Superior temporal gyrus (tissue), 1 donor: ENCODE measurements around the gene TSPYL2.

ENCODE experiments used
- DNase-seq: peaks from one replicate; pipeline ENCODE4 v3.0.0-alpha.2; 2016; ENCODE audit errors: extremely low spot score

The TSPYL2 gene

DNA sequence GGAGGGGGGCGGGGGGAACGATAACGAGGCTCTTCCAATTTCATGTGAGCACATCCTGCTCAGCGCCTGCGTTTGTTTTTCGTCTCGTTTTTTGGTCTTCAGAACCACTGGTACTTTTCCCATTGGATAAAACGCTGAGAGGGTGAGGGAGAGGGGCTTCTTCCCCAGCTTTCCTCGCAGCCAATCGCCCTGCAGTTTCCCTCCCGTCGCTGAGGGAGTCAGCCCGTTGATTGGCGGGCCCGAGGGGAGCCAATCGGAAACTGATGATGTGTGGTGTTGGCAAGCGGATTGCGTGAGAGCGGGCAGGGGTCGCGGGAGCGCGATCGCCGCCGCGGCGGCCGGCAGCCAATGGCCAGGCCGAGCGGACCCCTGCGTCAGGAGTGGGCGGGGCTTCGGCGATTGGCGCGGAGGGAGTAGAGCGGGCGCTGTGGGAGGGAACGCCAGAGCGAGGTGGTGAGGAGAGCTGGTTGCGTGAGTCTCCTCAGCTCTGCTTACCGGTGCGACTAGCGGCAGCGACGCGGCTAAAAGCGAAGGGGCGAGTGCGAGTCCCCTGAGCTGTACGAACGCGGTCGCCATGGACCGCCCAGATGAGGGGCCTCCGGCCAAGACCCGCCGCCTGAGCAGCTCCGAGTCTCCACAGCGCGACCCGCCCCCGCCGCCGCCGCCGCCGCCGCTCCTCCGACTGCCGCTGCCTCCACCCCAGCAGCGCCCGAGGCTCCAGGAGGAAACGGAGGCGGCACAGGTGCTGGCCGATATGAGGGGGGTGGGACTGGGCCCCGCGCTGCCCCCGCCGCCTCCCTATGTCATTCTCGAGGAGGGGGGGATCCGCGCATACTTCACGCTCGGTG lies at the start of gene TSPYL2:
Gene TSPYL2 (plus strand): TSS at position 443 of the 848 bp plus-strand sequence. CDS start 132 bp downstream, at position 575.
- peak; percentile 94 for DNase-seq

DNA sequence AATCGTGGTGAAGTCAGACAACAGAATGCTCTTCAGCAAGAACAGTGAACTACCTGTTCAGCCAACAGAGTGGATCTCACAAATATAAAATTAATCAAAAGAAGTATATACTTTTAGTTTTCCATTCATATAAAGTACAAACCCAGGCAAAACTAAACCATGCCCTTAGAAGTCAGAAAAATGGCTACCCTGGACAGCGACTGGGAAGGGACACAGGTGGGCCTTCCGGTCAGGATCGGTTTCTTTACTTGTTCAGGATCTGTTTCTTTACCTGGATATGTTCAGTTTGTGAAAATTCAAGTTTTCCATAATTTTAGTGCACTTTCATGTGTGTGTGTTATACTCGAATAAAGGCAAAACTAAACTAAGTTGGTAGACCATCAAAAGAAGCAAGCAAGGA lies 46.0 kb upstream of the TSPYL2 start:
- DNase-seq, result no peak

DNA sequence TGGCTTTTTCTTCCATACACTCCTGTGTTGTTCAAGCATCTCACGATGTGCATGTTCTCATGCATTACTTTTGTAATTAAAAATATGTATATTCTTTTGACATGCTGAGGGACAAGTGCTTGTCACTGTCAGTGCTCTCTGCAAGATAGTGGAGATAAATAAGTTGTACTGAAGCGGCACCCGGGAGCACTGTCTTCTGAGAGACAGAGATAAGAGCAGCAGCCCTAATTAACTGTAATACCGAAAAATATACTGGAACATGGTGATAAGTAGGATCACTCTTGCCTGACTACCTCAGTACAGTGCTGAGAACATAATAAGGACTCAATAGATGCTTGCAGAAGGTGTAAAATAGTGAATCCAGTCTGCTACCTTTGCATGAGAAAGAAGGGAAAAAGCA lies 42.9 kb upstream of the TSPYL2 start:
- DNase-seq, result no peak

DNA sequence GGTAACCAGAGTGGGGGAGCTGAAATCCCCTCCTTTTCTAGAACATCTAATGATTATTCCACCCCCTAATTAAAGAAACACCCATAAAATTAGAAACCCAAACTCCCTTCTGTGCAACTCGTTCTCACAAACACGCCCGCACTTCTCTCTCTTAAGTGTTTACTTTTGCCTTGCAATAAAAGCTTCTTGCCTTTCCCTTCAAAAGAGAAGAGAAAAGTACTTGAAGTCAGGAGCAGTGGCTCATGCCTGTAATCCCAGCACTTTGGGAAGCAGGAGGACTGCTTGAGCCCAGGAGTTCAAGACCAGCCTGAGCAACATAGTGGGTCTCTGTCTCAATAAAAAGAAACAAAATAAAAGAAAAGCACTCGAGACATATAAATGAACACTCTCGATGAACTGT lies 37.2 kb upstream of the TSPYL2 start:
- no peak for DNase-seq

DNA sequence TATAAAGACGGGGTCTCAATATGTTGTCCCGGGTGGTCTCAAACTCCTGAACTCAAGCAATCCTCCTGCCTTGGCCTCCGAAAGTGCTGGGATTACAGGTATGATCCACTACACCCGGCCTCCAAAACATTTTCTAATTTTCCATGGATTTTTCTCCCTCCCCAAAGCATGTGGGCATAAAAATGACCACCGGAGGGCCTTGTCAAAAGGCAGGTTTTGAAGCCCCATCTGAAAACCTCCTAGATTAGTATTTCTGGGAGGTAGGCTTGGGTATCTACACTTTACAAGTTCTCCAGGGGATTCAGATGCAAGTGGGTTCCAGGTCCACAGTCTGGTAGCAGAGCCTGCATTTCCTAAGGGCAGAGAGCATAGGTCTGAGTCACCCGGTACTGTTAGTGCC lies 34.9 kb upstream of the TSPYL2 start:
- no peak for DNase-seq

DNA sequence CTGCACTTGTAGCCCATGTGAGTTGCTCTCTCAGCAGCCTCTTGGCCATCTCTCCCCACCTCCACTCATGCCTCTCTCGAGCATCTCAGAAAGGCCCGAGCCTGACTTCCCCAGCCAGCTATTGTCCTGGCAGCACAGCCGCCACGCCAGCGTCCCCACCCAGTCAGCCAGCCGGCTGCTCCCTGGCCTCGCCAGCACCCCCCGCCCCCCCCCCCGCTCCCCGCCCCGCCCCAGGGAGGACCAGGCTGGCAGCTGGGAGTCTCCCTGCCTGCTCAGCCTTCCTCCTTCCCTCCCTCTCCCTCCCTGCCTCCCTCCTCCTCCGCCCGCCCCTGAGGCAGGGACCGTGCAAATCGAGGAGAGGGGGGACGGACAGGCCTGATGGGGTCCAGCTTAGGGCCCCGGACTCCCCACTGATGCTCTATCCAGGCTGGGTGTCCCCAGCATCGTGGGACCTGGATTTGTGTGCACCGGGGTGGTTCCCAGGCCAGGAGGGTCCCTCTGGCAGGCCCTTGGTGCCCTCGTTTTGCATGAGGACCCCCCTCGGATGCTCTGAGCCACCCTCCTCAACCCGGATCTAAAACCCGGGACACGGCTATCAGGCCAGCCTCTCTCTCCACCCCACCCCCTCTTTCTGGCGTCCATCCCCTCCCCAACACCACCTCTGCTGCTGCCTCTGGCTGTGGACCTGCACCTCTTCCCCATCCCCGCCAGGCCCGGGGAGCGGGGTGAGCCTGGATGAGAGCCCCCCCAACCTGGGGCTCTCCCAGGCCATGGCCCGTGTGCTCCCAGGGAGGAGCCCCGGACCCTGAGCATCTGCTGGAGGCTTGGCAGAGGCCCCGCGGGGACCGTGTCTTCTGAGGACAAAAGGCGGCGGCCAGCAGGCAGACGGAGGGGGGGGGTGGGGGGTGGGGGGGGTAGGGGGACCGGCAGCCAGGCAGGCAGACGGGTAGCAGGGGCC lies 33.7 kb upstream of the TSPYL2 start, which contains the start of gene GPR173:
Gene GPR173 (plus strand): TSS at position 621 of the 958 bp plus-strand sequence. CDS start 27,833 bp downstream, outside the sequence.
- peak; percentile 64 for DNase-seq

DNA sequence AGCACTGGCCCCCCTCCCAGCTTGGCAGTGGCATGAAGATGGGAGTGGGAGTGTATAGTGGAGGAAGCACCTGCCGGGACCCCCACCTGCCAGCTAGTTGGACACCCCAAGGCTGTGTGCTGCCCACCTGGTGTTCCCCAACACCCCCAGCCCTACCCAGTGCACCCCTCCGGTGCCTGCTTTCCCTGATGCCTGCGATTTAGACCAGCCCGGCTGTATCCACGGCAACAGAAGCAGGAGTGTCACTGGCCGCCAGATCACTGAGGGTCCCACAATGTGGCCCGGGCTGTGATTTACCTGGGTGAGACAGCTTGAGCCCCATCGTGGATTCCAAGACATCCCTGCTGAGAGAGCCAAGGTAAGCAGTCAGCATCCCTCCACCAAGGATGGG lies 33.0 kb upstream of the TSPYL2 start:
- DNase-seq, result no peak

DNA sequence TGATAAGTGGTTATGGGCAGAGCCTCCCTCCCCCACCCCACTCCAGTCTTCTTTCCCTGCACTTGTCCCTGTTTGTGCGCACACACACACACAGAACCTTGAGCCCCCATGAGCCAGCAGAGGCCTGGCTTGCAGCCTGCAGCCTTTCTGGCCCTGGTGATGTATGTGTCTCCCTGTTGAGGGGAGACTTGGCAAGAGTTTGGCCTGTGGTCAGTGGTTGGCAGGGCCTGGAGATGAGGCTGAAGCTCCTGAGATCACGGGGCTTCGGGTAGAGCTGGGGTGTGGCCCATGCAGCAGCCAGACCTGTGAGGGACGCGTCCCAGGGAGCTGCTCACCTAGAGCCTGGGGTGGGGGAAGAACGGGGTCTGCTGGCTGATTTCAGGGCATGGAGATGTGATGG lies 31.3 kb upstream of the TSPYL2 start:
- no peak for DNase-seq

DNA sequence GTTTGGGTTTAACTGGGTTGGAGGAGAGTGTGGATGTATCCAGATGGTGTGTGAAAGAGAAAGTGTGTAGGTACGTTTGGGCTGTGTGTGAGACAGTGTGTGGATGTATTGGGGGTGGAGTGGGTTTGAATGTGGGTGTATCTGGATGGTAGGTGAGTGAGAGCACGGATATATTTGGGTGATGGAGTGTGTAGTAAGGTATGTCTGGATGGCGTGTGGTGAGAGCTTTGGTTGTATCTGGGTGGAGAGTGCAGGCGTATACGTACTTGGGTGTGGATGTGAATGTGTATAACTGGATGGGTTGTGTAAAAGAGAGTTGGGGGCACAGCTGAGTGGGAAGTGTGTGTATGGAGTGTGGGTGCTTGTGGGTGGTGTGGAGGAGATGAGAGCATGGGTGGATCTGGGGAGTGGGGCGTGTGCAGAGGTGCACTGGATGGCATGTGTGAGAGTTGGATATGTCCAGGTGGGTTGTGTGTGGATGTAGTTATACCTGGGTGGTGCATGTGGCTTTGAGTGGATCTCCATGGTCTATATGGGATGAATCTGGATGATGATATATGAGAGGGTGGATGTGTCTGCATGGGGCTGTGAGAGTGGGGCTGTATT lies 26.8 kb upstream of the TSPYL2 start:
- DNase-seq, result no peak

DNA sequence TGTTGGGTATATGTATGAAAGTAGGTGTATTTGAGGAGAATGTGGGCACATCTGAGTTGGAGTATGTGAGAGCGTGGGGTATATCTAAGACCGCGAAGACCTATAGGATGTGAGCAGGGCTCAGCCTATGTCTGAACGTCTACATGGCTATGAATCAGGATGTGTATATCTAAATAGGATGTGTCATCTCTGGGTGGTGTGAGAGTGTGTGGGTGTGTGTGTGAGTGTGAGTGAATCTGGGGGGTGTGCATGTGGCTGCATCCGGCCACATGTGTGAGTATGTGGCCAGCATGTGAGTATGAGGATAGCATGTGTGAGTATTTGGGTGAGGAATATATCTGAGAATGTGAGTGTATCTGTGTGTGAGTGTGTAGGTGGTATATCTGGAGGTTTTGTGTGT lies 25.9 kb upstream of the TSPYL2 start:
- no peak for DNase-seq

DNA sequence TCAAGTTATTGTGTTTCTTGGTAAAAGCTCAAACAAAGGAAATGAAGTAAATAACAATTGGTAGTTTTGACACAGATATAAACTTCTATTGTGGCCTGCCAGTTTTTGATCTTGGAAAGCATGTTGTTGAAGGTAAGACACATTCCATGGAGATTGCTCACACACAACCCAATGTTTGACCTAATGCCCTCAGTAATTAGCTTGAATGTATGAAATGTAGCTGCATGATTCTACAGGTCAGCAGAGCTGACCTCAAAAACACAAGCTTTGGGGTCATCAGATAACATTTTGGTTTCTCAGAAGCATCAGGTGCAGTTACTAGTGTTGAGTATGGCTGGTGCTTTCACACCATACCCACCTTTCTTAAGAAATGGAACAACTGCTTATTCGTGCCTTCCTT lies 17.1 kb upstream of the TSPYL2 start:
- DNase-seq, result no peak

DNA sequence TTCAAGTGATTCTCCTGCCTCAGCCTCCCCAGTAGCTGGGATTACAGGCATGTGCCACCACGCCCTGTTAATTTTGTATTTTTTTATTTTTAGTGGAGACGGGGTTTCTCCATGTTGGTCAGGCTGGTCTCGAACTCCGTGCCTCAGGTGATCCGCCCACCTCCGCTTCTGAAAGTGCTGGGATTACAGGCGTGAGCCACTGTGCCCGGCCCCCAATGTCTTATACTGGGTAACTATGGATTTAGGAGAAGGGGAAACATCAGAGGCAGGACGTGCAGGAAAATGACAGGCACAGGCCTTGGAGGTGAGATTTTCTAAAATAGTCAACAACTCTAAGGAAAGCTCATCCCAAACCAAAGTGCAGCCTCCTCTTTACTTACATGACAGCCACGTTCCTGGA lies 11.1 kb upstream of the TSPYL2 start:
- no peak for DNase-seq

DNA sequence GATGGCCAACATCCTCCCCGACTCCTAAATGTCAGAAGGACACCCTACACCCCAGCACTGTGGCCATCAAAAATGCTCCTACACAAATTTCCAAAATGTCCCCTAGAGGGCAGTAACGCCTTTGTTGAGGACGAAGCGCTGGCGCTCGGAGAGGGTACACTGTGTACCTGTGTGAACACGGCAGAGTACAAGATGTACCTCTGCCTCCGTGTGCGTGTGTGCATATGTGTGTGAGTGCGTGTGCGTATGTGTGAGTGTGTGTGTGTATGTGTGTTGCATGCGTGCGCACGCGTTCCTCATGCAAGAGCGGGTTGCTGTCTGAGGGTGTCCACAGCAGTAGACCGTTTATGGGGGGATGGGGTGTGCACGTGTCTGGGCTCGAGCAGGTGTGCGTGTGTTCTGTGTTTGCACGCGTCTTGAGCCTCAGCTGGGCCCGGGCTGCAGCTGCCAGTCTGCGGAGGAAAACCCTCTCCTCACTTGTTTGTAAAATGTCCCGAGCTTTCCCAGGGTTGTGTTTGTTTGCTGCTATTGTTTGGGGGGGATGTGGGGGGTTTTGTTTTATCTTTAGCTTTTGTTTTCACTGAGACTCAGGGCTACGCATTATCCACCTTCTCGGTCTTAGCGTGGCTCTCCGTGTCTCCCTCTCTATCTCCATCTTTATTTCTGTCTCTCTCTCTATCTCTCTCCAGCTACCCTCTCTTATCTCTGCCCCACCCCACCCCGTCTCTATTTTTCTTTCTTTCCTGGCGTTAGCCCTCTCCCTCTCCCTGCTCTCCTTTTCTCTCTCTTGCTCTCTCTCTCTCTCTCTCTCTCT lies 10.4 kb upstream of the TSPYL2 start:
- DNase-seq, result peak; percentile 84

DNA sequence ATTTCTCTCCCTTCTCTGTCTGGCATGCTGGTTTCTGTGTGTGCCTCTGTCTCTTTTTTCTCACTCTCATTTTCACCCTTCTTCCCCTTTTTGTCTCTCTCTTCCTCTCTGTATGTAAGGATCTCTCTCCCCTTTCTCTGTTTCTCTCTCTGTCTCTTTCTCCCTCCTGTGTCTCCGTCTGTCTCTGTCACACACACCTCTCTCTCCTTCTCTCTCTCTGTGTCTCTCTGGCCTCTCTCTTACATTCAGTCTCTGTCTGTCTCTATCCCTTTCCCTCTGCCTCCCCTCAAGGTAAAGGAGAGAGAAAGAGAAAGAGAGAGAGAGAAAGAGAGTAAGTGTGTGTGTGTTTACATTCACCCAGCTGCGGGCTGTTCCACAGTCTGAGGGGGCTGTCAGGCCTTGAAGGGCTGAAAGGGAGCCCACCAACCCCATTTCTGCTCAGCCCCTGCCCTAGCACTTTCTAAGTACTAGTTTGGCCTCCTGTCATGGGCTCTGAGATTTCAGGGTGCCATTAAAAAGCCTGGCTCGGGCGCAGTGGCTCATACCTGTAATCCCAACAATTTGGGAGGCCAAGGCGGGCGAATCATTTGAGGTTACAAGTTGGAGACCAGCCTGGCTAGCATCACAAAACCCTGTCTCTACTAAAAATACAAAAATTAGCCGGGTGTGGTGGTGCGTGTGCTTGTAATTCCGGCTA lies 9.6 kb upstream of the TSPYL2 start:
- DNase-seq, result no peak

DNA sequence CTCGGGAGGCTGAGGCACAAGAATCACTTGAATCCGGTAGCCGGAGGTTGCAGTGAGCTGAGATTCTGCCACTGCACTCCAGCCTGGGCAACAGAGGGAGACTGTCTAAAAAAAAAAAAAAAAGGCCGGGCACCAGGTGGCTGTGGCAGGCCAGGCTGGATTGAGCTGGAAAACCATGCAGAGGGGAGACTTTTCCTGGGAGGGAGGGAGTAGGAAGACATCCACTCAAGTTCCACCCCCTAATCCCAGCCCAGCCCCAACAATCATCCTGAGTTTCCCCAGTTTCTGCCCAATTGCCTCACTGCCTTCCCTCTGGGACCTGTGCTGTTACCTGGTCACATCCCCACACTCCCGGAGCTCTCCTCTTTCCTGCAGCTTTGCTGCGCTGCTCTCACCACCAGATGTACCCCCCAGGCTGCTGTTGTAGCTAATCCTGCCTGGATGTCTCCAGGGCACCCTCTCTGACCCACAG lies 9.0 kb upstream of the TSPYL2 start:
- no peak for DNase-seq

DNA sequence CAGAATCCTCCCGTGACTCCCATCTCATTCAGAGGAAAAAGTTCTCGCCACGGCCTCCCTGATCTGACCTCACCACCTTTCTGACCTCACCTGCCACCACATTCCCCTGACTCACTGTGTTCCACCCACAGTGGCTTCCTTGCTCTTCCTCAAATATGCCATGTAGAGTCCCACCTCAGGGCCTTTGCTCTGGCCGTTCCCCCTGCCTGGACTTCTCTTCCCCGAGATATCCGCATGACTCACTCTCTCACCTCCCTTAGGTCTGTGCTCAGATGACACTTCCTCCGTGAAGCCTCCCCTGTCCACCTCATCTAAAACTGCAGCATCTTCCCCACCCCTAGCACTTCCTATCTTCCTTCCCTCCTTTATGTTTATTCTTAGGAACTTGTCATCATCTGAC lies 7.2 kb upstream of the TSPYL2 start:
- DNase-seq, result no peak

DNA sequence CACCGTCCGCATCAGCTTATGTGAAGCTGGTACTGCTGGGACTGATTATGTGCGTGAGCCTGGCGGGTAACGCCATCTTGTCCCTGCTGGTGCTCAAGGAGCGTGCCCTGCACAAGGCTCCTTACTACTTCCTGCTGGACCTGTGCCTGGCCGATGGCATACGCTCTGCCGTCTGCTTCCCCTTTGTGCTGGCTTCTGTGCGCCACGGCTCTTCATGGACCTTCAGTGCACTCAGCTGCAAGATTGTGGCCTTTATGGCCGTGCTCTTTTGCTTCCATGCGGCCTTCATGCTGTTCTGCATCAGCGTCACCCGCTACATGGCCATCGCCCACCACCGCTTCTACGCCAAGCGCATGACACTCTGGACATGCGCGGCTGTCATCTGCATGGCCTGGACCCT lies 5.5 kb upstream of the TSPYL2 start:
- DNase-seq, result no peak

DNA sequence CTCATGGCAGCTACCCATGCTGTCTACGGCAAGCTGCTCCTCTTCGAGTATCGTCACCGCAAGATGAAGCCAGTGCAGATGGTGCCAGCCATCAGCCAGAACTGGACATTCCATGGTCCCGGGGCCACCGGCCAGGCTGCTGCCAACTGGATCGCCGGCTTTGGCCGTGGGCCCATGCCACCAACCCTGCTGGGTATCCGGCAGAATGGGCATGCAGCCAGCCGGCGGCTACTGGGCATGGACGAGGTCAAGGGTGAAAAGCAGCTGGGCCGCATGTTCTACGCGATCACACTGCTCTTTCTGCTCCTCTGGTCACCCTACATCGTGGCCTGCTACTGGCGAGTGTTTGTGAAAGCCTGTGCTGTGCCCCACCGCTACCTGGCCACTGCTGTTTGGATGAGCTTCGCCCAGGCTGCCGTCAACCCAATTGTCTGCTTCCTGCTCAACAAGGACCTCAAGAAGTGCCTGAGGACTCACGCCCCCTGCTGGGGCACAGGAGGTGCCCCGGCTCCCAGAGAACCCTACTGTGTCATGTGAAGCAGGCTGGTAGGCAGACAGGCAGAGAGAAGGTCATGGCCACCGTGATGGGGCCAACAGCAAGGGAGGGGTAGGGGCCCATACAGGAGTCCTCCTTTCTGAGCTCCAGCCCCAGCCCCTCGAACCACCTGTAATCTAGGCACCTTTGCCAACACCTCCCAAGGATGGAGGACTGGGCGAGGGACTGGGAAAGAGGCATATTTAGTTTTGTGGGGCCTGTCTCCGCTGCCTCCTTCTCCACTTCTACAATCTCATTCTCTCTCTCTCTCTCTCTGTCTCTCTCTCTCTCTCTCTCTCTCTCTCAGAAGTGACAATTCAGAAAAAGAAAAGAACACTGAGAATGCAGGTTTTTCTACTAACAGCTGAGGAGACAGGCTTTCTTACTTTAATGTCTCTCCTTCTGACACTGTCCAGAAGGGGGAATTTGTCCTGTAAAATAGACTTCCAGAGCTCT lies 4.7 kb upstream of the TSPYL2 start:
- no peak for DNase-seq

DNA sequence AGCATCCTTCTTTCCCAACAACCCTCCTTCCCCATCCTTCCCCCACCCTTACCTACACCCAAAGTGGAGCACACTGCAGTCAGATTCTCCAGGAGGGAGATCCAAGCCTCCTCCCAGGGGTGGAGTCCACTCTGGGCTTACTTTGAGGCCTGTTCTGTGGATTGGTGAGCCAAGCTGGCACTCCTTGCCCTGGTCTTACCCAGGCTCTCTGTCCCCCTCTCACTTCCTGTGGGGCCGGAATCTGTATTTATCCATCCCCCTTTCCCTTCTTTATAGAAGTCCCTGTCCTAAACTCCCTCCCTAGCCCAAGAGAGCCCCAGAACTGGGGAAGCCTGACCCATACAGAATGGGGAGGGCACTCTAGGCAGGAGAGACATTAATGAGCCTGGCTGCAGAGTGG lies 3.2 kb upstream of the TSPYL2 start:
- no peak for DNase-seq
